RWPE1 (cell line): ENCODE measurements around the gene CHMP2B.

Source experiments
- CTCF ChIA-PET: fragments of 350-600 bp; sonication (Branson Sonifier 250); formaldehyde crosslinking; extraction: SDS; loops from one replicate; lab custom pipeline; 2021; lab: Yijun Ruan, JAX
- POLR2A ChIA-PET: fragments of 400-600 bp; formaldehyde crosslinking; extraction: SDS; loops from one replicate; lab custom pipeline; 2020; ENCODE audit warnings: antibody characterized with exemption; ENCODE audit not compliant: low non-redundant PET; lab: Yijun Ruan, JAX
- DNase-seq: peaks from one replicate; pipeline ENCODE4 v3.0.0; 2012; ENCODE audit warnings: low spot score
- H3K27ac ChIP-seq: fragments of 450-650 bp; 2 replicates; pipeline ENCODE4 v1.5.1; 2017
- CTCF ChIP-seq: fragments of 450-650 bp; conservative IDR thresholded peaks from 2 replicates; pipeline ENCODE4 v1.5.1; 2017; ENCODE audit warnings: low read depth, mild to moderate bottlenecking

CHMP2B gene

GRCh38 chr3:87225659-87226058, 1.4 kb upstream of the CHMP2B start:
- CTCF ChIA-PET, result interaction anchor here (0.6 kb wide), 1 partner anchor 251 kb away, joined by 4 read pairs; no protein-coding TSS in a partner anchor
- TF ChIP-seq CTCF, result no peak
- no peak for DNase-seq
- POLR2A ChIA-PET, result no interaction called here
- no peak overlapping the region for H3K27ac ChIP-seq

GRCh38 chr3:87227835-87228144, 681 bp downstream of the CHMP2B start:
- CTCF ChIA-PET, result no interaction called here

GRCh38 chr3:87228316-87228715, 1.2 kb downstream of the CHMP2B start:
- TF ChIP-seq CTCF, result no peak
- ChIA-PET CTCF (no interaction called here), POLR2A (no interaction called here)
- DNase-seq, result peak; percentile 26
- no peak overlapping the region for H3K27ac ChIP-seq

More at GRCh38 chr3:87227835-87228144, 681 bp downstream of the CHMP2B start:
- no peak for DNase-seq
- POLR2A ChIA-PET, result no interaction called here
- peak overlapping the region; percentile 81 for H3K27ac ChIP-seq
- no peak for TF ChIP-seq CTCF

GRCh38 chr3:87229113-87229512, 2.0 kb downstream of the CHMP2B start:
- no peak for TF ChIP-seq CTCF
- POLR2A ChIA-PET, result no interaction called here
- no peak overlapping the region for H3K27ac ChIP-seq
- CTCF ChIA-PET, result no interaction called here
- DNase-seq, result no peak

GRCh38 chr3:87233805-87234204, 6.7 kb downstream of the CHMP2B start:
- no peak for DNase-seq
- ChIA-PET CTCF (no interaction called here), POLR2A (no interaction called here)
- no peak for TF ChIP-seq CTCF
- H3K27ac ChIP-seq, result no peak overlapping the region

GRCh38 chr3:87236093-87236492, 9.0 kb downstream of the CHMP2B start:
- CTCF ChIA-PET, result no interaction called here
- H3K27ac ChIP-seq, result no peak overlapping the region
- no peak for DNase-seq
- POLR2A ChIA-PET, result no interaction called here
- no peak for TF ChIP-seq CTCF
